Measurements from ENCODE around the gene AAR2. TPM values are rescaled to one million over a fixed set of nuclear protein-coding genes. Genes with fewer than 3 reads are reported as not detected.

AAR2 gene
- total RNA-seq, 1 donor from 2014 or later, result 13.3 TPM

DNA sequence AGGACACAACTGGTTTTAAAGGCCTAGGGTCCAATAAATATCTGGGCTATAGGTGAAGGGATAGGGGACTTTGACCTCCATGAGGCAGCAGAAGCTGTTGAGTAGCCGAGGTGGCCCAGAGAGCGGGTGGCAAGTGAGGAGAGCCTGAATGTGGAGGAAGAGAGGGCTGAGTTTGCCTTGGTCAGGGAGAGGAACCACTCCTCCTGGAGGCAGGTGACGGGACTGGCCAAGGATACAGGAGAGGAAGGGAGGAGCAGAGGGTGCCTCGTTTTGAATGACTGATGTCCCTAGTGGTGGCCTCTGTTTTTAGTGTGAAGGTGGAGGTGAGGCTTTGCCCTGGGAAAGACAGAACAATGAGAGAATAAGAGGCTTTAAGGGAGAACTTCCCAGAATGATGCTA, 19.1 kb upstream of the AAR2 start:
- H3K4me1 ChIP-seq, result no peaks in the 10 kb centered on the region
- intact Hi-C loops (cut with micrococcal nuclease), result no loop called here
- H3K9me3 ChIP-seq (replicated peaks), result no peaks in the 10 kb centered on the region
- no peak overlapping the region for H3K27ac ChIP-seq (replicated peaks)
- TF ChIP-seq, protein P1, sequence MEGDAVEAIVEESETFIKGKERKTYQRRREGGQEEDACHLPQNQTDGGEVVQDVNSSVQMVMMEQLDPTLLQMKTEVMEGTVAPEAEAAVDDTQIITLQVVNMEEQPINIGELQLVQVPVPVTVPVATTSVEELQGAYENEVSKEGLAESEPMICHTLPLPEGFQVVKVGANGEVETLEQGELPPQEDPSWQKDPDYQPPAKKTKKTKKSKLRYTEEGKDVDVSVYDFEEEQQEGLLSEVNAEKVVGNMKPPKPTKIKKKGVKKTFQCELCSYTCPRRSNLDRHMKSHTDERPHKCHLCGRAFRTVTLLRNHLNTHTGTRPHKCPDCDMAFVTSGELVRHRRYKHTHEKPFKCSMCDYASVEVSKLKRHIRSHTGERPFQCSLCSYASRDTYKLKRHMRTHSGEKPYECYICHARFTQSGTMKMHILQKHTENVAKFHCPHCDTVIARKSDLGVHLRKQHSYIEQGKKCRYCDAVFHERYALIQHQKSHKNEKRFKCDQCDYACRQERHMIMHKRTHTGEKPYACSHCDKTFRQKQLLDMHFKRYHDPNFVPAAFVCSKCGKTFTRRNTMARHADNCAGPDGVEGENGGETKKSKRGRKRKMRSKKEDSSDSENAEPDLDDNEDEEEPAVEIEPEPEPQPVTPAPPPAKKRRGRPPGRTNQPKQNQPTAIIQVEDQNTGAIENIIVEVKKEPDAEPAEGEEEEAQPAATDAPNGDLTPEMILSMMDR (IDR thresholded peaks at IDR 0.05; ENCODE audit: borderline replicate concordance), result no peak
- no peak for DNase-seq
- no peak overlapping the region for H3K4me3 ChIP-seq
- H3K27me3 ChIP-seq (ENCODE audit: low read depth), result no peaks in the 10 kb centered on the region
- H3K36me3 ChIP-seq, result peaks cover 16% of the 10 kb centered on the region

DNA sequence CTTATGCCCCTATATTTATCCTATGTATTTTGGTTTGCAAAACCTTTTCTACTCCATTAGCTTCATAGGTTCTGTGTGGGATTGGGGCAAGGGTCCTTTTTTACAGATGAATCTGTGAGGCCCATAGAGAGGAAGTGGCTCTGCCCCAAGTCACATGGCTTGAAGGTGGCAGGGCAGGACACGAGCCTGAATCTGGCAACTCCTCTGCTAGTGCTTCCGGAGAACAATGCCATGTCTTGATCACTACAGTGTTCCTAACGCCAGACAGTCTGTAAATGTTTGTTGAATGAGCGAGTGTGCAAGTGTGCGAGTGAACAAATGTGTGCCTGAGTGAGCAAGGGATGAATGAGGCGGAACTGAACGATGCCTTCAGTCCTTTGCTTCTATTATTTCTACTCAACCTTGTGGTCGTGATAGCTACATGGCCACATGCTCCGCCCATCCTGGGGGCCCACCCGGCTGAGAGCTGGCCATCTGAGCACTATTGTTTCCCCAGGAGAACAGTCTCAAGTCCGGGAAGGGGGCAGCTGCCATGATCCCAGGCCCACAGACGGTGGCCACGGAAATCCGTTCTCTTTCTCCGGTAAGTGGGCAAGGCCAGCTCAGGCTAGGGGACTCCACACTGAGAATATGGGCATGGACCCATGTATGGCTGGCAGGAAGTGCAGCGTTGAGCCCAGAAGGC, 17.8 kb upstream of the AAR2 start:
- Histone ChIP-seq H3K9me3 (replicated peaks) (no peaks in the 10 kb centered on the region), H3K4me3 (no peak overlapping the region), H3K4me1 (no peaks in the 10 kb centered on the region), H3K27ac (replicated peaks) (no peak overlapping the region), H3K36me3 (peaks cover 8% of the 10 kb centered on the region), H3K27me3 (ENCODE audit: low read depth) (no peaks in the 10 kb centered on the region)
- TF ChIP-seq, protein P1 (IDR thresholded peaks at IDR 0.05; ENCODE audit: borderline replicate concordance), result no peak
- DNase-seq, result no peak
- intact Hi-C loops (cut with micrococcal nuclease), result no loop called here

DNA sequence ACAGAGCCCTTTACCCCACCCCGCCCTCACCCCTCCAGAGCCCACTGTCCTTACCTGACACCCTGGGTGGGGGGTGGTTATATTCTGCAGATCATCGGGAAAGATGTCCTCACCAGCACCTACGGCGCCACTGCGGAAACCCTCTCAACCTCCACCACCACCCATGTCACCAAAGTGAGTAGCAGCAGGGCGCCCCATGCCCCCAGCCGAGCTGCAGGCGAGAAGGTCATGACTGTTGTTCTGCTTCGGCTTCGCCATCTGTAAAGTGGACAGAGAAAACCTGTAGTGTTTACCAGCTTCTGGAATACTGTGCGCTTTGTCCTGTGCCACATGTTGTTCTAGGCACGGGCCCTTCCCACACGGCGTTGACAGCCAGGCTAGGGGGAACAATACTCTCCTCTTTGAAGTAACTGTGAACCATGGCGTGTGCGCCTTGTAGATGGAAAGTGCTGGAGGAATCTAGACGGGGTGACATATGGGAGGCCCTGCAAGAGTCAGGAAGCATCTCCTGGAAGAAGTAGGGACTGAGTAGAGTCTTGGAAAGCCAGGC, 16.5 kb upstream of the AAR2 start:
- Histone ChIP-seq H3K27me3 (ENCODE audit: low read depth) (no peaks in the 10 kb centered on the region), H3K4me1 (no peaks in the 10 kb centered on the region), H3K27ac (replicated peaks) (no peak overlapping the region), H3K9me3 (replicated peaks) (no peaks in the 10 kb centered on the region), H3K36me3 (peaks cover 8% of the 10 kb centered on the region), H3K4me3 (no peak overlapping the region)
- intact Hi-C loops (cut with micrococcal nuclease), result no loop called here
- DNase-seq, result no peak
- TF ChIP-seq, protein P1 (IDR thresholded peaks at IDR 0.05; ENCODE audit: borderline replicate concordance), result no peak

GRCh38 chr20:36225666-36226065, 10.6 kb upstream of the AAR2 start:
- TF ChIP-seq, protein P1 (IDR thresholded peaks at IDR 0.05; ENCODE audit: borderline replicate concordance), result no peak
- no peaks in the 10 kb centered on the region for H3K9me3 ChIP-seq (replicated peaks)
- H3K36me3 ChIP-seq, result peaks cover 15% of the 10 kb centered on the region
- H3K4me3 ChIP-seq, result no peak overlapping the region
- H3K27ac ChIP-seq (replicated peaks), result no peak overlapping the region
- intact Hi-C loops (cut with micrococcal nuclease), result no loop called here
- no peak for DNase-seq
- H3K4me1 ChIP-seq, result no peaks in the 10 kb centered on the region
- H3K27me3 ChIP-seq (ENCODE audit: low read depth), result no peaks in the 10 kb centered on the region

GRCh38 chr20:36228770-36229169, 7.5 kb upstream of the AAR2 start:
- peaks cover 7% of the 10 kb centered on the region for H3K36me3 ChIP-seq
- no peak for DNase-seq
- no peak overlapping the region for H3K4me3 ChIP-seq
- peaks cover 7% of the 10 kb centered on the region for H3K27me3 ChIP-seq (ENCODE audit: low read depth)
- intact Hi-C loops (cut with micrococcal nuclease), result no loop called here
- H3K27ac ChIP-seq (replicated peaks), result no peak overlapping the region
- TF ChIP-seq, protein P1 (IDR thresholded peaks at IDR 0.05; ENCODE audit: borderline replicate concordance), result no peak
- no peaks in the 10 kb centered on the region for H3K9me3 ChIP-seq (replicated peaks)
- H3K4me1 ChIP-seq, result no peaks in the 10 kb centered on the region

All from left ventricle myocardium inferior (tissue), 1 donor.